Measurements from ENCODE around the gene GJA9.

The GJA9 gene

DNA sequence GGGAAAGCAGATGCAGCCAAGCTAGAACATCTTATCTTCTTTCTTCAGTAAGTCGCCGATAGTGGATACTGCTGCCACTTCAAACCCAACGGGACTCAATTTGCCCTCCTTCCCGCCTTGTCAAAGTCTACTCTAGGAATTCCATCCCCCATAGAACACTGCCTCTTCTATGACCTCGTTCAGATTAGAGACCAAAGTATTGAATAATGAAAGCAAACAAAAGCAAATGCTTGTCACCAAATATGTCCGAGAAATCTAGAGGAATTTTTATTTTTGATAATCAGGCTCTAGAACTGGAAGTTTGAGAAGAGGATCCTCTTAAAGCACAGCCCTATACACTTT is 21.0 kb downstream of the GJA9 start:
- Mint-ChIP-seq H3K4me3 (peak overlapping the region; percentile 93), H3K27ac (peak overlapping the region; percentile 40), H3K27me3 (ENCODE audit: low read depth, poor library complexity) (no peaks in the 10 kb centered on the region), H3K36me3 (ENCODE audit: low read depth) (peaks cover 8% of the 10 kb centered on the region), H3K4me1 (peaks cover 39% of the 10 kb centered on the region), H3K9me3 (no peaks in the 10 kb centered on the region)
- DNase-seq = no peak
- TF ChIP-seq, protein P1, sequence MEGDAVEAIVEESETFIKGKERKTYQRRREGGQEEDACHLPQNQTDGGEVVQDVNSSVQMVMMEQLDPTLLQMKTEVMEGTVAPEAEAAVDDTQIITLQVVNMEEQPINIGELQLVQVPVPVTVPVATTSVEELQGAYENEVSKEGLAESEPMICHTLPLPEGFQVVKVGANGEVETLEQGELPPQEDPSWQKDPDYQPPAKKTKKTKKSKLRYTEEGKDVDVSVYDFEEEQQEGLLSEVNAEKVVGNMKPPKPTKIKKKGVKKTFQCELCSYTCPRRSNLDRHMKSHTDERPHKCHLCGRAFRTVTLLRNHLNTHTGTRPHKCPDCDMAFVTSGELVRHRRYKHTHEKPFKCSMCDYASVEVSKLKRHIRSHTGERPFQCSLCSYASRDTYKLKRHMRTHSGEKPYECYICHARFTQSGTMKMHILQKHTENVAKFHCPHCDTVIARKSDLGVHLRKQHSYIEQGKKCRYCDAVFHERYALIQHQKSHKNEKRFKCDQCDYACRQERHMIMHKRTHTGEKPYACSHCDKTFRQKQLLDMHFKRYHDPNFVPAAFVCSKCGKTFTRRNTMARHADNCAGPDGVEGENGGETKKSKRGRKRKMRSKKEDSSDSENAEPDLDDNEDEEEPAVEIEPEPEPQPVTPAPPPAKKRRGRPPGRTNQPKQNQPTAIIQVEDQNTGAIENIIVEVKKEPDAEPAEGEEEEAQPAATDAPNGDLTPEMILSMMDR (IDR thresholded peaks at IDR 0.05) = no peak

DNA sequence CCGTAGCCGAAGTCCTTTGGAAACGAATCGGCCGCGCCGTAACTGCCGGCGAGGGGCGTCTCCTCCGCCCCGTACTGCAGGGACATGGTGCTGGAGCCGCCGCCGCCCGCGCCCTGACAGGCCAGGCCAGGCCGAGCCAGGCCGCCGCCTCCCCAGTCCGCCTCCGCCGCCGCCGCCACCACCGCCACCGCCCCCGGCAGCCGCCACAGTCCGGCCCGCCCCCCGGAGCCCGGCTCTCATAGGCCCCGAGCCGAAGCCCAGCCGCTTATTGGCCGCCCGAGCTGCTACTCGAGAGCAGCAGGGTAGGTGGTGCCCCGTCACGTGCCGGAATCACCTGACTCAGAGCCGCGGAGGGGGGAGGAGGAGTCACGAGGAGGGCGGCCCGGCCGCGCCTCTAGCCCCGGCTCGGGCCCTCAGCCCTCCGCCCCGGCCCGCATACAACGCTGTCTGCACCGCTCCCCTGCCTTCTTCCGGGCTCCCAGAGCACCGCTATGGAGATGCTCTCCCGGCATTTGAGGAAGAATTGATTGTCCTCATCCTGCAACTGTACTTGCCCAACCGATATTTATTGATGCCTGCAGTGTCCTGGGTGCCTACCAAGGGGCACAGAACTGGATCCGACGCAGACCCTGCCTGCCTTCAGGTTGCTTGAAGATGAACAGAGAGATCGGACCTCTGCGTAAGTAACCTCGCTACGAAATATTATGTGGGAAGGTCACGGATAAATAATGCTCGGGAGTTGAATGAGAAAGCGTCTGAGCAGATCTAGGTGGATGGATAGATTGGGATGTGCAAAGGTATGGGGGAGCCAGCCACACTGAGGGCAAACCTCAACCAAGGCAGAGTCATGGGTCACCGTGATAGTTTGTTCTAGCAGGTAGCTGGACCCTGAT is 21.6 kb downstream of the GJA9 start, which contains the start of gene RRAGC:
TSS of gene RRAGC (minus strand) at position 212 of the 893 bp plus-strand sequence. CDS start at position 86, 126 bp downstream.
- peak within 1 kb of the TSS; percentile 93 for H3K4me3 Mint-ChIP-seq
- TF ChIP-seq, protein P1 (IDR thresholded peaks at IDR 0.05) = no peak
- H3K27ac Mint-ChIP-seq = peak within 1 kb of the TSS; percentile 57
- H3K9me3 Mint-ChIP-seq = no peaks in the 10 kb centered on the region
- peak; percentile 99 for DNase-seq
- H3K36me3 Mint-ChIP-seq (ENCODE audit: low read depth) = peaks cover 14% of the 10 kb centered on the region
- H3K27me3 Mint-ChIP-seq (ENCODE audit: low read depth, poor library complexity) = no peaks in the 10 kb centered on the region
- H3K4me1 Mint-ChIP-seq = peaks cover 39% of the 10 kb centered on the region

DNA sequence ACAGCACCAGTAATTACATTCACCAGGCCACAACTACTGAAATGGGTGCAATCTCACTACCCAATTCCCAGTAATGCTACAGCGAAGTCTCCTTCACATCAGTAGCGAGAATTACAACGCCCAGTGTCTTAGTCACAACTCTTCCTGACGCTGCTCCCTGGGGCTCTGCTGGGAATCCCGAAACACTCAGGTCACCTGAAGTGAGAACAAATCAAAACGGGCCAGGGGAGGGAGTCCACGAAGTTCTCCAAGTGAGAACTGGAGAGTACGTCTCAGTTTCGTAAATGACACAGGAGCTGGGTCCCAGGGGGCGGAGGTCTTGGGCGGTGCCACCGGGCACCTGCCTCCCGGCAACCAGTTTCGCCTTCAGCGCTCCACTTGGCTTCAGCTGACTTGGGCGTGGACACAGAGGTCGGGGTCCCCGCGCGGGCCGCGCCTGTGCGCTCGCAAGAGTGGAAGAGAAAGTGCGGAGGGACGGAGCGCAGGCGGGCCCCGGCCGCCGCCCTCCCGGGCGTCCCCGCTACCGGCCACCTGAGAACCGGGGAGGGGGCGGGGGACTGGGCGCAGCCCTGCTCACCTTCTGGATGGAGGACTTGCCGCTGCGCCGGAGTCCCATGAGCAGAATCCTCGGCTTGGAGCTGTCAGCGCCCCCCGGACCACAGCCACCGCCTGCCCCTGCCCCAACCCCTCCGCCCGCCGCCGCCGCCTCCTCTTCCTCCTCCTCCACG is 22.4 kb downstream of the GJA9 start:
- Mint-ChIP-seq H3K9me3 (no peaks in the 10 kb centered on the region), H3K36me3 (ENCODE audit: low read depth) (peaks cover 20% of the 10 kb centered on the region)

GRCh38 chr1:38852780-38853179 is 28.6 kb downstream of the GJA9 start:
- Mint-ChIP-seq H3K36me3 (ENCODE audit: low read depth) (peaks cover 49% of the 10 kb centered on the region), H3K4me3 (no peak overlapping the region), H3K27ac (peak overlapping the region; percentile 34), H3K27me3 (ENCODE audit: low read depth, poor library complexity) (no peaks in the 10 kb centered on the region), H3K4me1 (peaks cover 9% of the 10 kb centered on the region), H3K9me3 (no peaks in the 10 kb centered on the region)
- TF ChIP-seq, protein P1 (IDR thresholded peaks at IDR 0.05) = no peak
- DNase-seq = no peak

More for the DNA sequence above, 22.4 kb downstream of the GJA9 start:
- DNase-seq = no peak
- TF ChIP-seq, protein P1 (IDR thresholded peaks at IDR 0.05) = no peak
- Mint-ChIP-seq H3K27me3 (ENCODE audit: low read depth, poor library complexity) (no peaks in the 10 kb centered on the region), H3K4me1 (peaks cover 39% of the 10 kb centered on the region), H3K27ac (peak overlapping the region; percentile 57), H3K4me3 (peak overlapping the region; percentile 93)

DNA sequence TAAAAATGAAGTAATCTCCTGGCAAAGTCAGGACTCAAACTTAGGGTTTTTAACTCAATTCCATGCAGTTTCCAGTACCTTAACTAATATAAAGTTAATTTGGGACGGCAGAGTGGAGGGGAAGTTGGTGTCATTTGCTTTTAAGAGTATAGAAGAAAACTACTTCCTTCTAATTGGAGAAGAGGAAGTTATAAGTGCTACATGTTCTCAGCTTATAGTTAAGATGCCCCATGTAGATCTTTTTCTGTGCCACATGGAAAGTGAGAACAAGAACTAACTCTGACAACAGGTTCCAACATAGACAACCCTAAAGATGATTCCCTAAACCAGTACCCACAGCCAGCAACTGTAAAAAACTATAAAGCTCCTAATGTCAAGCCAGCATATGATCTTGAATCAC is 33.3 kb downstream of the GJA9 start:
- Mint-ChIP-seq H3K27ac (peak overlapping the region; percentile 50), H3K4me3 (no peak overlapping the region), H3K9me3 (no peaks in the 10 kb centered on the region), H3K36me3 (ENCODE audit: low read depth) (peaks cover 64% of the 10 kb centered on the region), H3K4me1 (no peaks in the 10 kb centered on the region), H3K27me3 (ENCODE audit: low read depth, poor library complexity) (no peaks in the 10 kb centered on the region)
- no peak for DNase-seq
- TF ChIP-seq, protein P1 (IDR thresholded peaks at IDR 0.05) = no peak
